ENCODE measurements around the gene MGRN1. TPM values are rescaled to one million over a fixed set of nuclear protein-coding genes. Genes with fewer than 3 reads are reported as not detected.

Gene MGRN1
- total and polyA plus RNA-seq, 4 donors = 29.5 to 112 (median 47.0) TPM

- no peaks in the 10 kb centered on the region for H3K27me3 ChIP-seq (ENCODE audit: control insufficient read depth in 3 of 3, insufficient read depth in 3 of 3, low read length in 2 of 3)
- DNase-seq (no peak), ATAC-seq (ENCODE audit: insufficient read depth, low FRiP score) (no peak)
- peaks cover 0 to 5% (median 2%) of the 10 kb centered on the region in 5 donors for H3K4me1 ChIP-seq (ENCODE audit: control insufficient read depth in 5 of 5, insufficient read depth in 5 of 5, low read length in 5 of 5)
- 92 to 94% methylated on average over 13 of the region's 13 CpGs for WGBS, 2 donors
- peaks cover 0 to 82% (median 10%) of the 10 kb centered on the region in 4 donors for H3K36me3 ChIP-seq (ENCODE audit: control insufficient read depth in 4 of 4, insufficient read depth in 4 of 4, low read length in 4 of 4)
- no peak overlapping the region for H3K9ac ChIP-seq (ENCODE audit: insufficient read depth in 1 of 2, low read length in 2 of 2)
- no peak overlapping the region for H3K27ac ChIP-seq (ENCODE audit: low read depth in 1 of 2, low read length in 1 of 2)
- TF ChIP-seq, protein P1, sequence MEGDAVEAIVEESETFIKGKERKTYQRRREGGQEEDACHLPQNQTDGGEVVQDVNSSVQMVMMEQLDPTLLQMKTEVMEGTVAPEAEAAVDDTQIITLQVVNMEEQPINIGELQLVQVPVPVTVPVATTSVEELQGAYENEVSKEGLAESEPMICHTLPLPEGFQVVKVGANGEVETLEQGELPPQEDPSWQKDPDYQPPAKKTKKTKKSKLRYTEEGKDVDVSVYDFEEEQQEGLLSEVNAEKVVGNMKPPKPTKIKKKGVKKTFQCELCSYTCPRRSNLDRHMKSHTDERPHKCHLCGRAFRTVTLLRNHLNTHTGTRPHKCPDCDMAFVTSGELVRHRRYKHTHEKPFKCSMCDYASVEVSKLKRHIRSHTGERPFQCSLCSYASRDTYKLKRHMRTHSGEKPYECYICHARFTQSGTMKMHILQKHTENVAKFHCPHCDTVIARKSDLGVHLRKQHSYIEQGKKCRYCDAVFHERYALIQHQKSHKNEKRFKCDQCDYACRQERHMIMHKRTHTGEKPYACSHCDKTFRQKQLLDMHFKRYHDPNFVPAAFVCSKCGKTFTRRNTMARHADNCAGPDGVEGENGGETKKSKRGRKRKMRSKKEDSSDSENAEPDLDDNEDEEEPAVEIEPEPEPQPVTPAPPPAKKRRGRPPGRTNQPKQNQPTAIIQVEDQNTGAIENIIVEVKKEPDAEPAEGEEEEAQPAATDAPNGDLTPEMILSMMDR (IDR thresholded peaks at IDR 0.05; ENCODE audit: control extremely low read depth, extremely low read depth) = no peak
- H3K4me3 ChIP-seq = no peak overlapping the region
- no peaks in the 10 kb centered on the region for H3K9me3 ChIP-seq (ENCODE audit: control insufficient read depth in 4 of 4, insufficient read depth in 3 of 4, low read length in 3 of 4)
Observed at GRCh38 chr16:4685292-4685691, 60.7 kb downstream of the MGRN1 start.

GRCh38 chr16:4685776-4686496, 61.3 kb downstream of the MGRN1 start:
- peaks cover 0 to 2% (median 0%) of the 10 kb centered on the region in 5 donors for H3K4me1 ChIP-seq (ENCODE audit: control insufficient read depth in 5 of 5, insufficient read depth in 5 of 5, low read length in 5 of 5)
- WGBS, 2 donors = 92 to 93% methylated on average over 38 of the region's 38 CpGs
- TF ChIP-seq, protein P1 (IDR thresholded peaks at IDR 0.05; ENCODE audit: control extremely low read depth, extremely low read depth) = no peak
- H3K27me3 ChIP-seq (ENCODE audit: control insufficient read depth in 3 of 3, insufficient read depth in 3 of 3, low read length in 2 of 3) = no peaks in the 10 kb centered on the region
- no peak overlapping the region for H3K4me3 ChIP-seq
- no peak overlapping the region for H3K9ac ChIP-seq (ENCODE audit: insufficient read depth in 1 of 2, low read length in 2 of 2)
- H3K9me3 ChIP-seq (ENCODE audit: control insufficient read depth in 4 of 4, insufficient read depth in 3 of 4, low read length in 3 of 4) = no peaks in the 10 kb centered on the region
- DNase-seq (no peak), ATAC-seq (ENCODE audit: insufficient read depth, low FRiP score) (no peak)
- no peak overlapping the region for H3K27ac ChIP-seq (ENCODE audit: low read depth in 1 of 2, low read length in 1 of 2)
- H3K36me3 ChIP-seq (ENCODE audit: control insufficient read depth in 4 of 4, insufficient read depth in 4 of 4, low read length in 4 of 4) = peaks cover 0 to 85% (median 12%) of the 10 kb centered on the region in 4 donors

GRCh38 chr16:4686497-4687210, 62.0 kb downstream of the MGRN1 start:
- WGBS, 2 donors = 95% methylated on average over 25 to 27 of the region's 27 CpGs
- Histone ChIP-seq H3K27me3 (ENCODE audit: control insufficient read depth in 3 of 3, insufficient read depth in 3 of 3, low read length in 2 of 3) (no peaks in the 10 kb centered on the region), H3K9me3 (ENCODE audit: control insufficient read depth in 4 of 4, insufficient read depth in 3 of 4, low read length in 3 of 4) (no peaks in the 10 kb centered on the region), H3K9ac (ENCODE audit: insufficient read depth in 1 of 2, low read length in 2 of 2) (no peak overlapping the region), H3K4me3 (no peak overlapping the region), H3K4me1 (ENCODE audit: control insufficient read depth in 5 of 5, insufficient read depth in 5 of 5, low read length in 5 of 5) (peaks cover 0 to 2% (median 0%) of the 10 kb centered on the region in 5 donors), H3K36me3 (ENCODE audit: control insufficient read depth in 4 of 4, insufficient read depth in 4 of 4, low read length in 4 of 4) (peaks cover 0 to 80% (median 11%) of the 10 kb centered on the region in 4 donors), H3K27ac (ENCODE audit: low read depth in 1 of 2, low read length in 1 of 2) (no peak overlapping the region)
- TF ChIP-seq, protein P1 (IDR thresholded peaks at IDR 0.05; ENCODE audit: control extremely low read depth, extremely low read depth) = no peak
- ATAC-seq (ENCODE audit: insufficient read depth, low FRiP score) = no peak
- DNase-seq = no peak
